HCT116 (cell line): ENCODE data around the gene STARD3. TPM values are rescaled to one million over a fixed set of nuclear protein-coding genes. Genes with fewer than 3 reads are reported as not detected.

Experiments
- ATAC-seq: fragments of 200-7000 bp; cut with Tn5 transposase; 2 replicates; pipeline ENCODE4 v1.9.1; 2020; ENCODE audit warnings: mild to moderate bottlenecking, moderate library complexity
- BruUV-seq: library from RNA; stranded (reverse); fragments of 400-500 nt; replicated peaks from 2 replicates; lab custom pipeline; 2021; lab: Mats Ljungman, UMichigan
- CTCF ChIA-PET: fragments of 300-600 bp; sonication (Branson Sonifier 250); formaldehyde crosslinking; loops from one replicate; lab custom pipeline; 2021; ENCODE audit warnings: antibody characterized with exemption; lab: Charles Lee
- POLR2A ChIA-PET: fragments of 300-600, 350-600 bp; sonication (Branson Sonifier 250); formaldehyde crosslinking; loops from one replicate; lab custom pipeline; 2021; ENCODE audit warnings: antibody characterized with exemption; lab: Charles Lee
- RAD21 ChIA-PET, 2 experiments: fragments of 300-600 bp; sonication (Branson Sonifier 250); formaldehyde crosslinking; loops; one replicate each; lab custom pipeline; 2023; ENCODE audit warnings: low total read pairs in 2 of 2; ENCODE audit not compliant: uncharacterized antibody in 2 of 2, unreplicated experiment in 2 of 2, low non-redundant PET in 1 of 2; lab: Charles Lee
- DNase-seq: peaks from one replicate; pipeline ENCODE4 v3.0.0-alpha.2; 2010; ENCODE audit warnings: low read depth, low spot score
- H2AFZ ChIP-seq: fragments of 200-600 bp; shearing (Covaris generic), sonication (generic); 2 replicates; pipeline ENCODE4 v1.6.1; 2017; ENCODE audit warnings: low read depth, mixed run types, mixed read lengths, antibody characterized with exemption, low read length; ENCODE audit not compliant: poor library complexity, severe bottlenecking
- H3K27ac ChIP-seq: 2 replicates; pipeline ENCODE4 v1.5.1; 2012; ENCODE audit warnings: low read depth, low read length
- H3K27me3 ChIP-seq: fragments of 200-600 bp; sonication (generic); 2 replicates; pipeline ENCODE4 v1.6.1; 2016; ENCODE audit warnings: mixed run types, low read length, mixed read lengths; ENCODE audit not compliant: insufficient read depth
- H3K36me3 ChIP-seq, 2 experiments: fragments of 200-500 bp in 1 of 2; fragments of 200-600 bp in 1 of 2; sonication (Bioruptor generic) in 1 of 2; sonication (generic) in 1 of 2; 2 replicates each; pipeline versions ENCODE4 v1.5.1 to v1.6.1; 2014 to 2016; ENCODE audit warnings: low read length in 2 of 2, inconsistent platforms in 1 of 2, mixed read lengths in 1 of 2, mixed run types in 1 of 2; ENCODE audit not compliant: insufficient read depth in 2 of 2, control insufficient read depth in 1 of 2
- H3K4me1 ChIP-seq, 2 experiments: fragments of 200-600 bp in 1 of 2; sonication (generic) in 1 of 2; 2 replicates each; pipeline versions ENCODE4 v1.5.1 to v1.6.1; 2012 to 2017; ENCODE audit warnings: low read length in 2 of 2, inconsistent platforms in 1 of 2, mild to moderate bottlenecking in 1 of 2, mixed read lengths in 1 of 2, mixed run types in 1 of 2, moderate library complexity in 1 of 2; ENCODE audit not compliant: insufficient read depth in 2 of 2, control insufficient read depth in 1 of 2
- H3K4me2 ChIP-seq: fragments of 200-600 bp; sonication (generic); 2 replicates; pipeline ENCODE4 v1.6.1; 2017; ENCODE audit warnings: mixed run types, low read length, mixed read lengths
- H3K4me3 ChIP-seq, 2 experiments: fragments of 200-600 bp in 1 of 2; sonication (generic) in 1 of 2; replicated peaks in 1 of 2; 2 replicates each; pipeline ENCODE4 v1.5.1; 2011 to 2016; ENCODE audit warnings: low read length in 2 of 2, control low read depth in 1 of 2, low read depth in 1 of 2, mild to moderate bottlenecking in 1 of 2, mixed read lengths in 1 of 2, mixed run types in 1 of 2
- H3K79me2 ChIP-seq: fragments of 200-600 bp; sonication (generic); 2 replicates; pipeline ENCODE4 v1.6.1; 2017; ENCODE audit warnings: mild to moderate bottlenecking, mixed run types, low read length, moderate library complexity, mixed read lengths; ENCODE audit not compliant: insufficient read depth
- H3K9ac ChIP-seq: fragments of 200-600 bp; sonication (generic); 2 replicates; pipeline ENCODE4 v1.6.1; 2016; ENCODE audit warnings: low read length, mixed read lengths
- H3K9me2 ChIP-seq: fragments of 200-600 bp; sonication (generic), shearing (Covaris generic); 2 replicates; pipeline ENCODE4 v1.6.1; 2017; ENCODE audit warnings: mixed run types, mild to moderate bottlenecking, moderate library complexity; ENCODE audit not compliant: insufficient read depth
- H3K9me3 ChIP-seq, 2 experiments: fragments of 200-500 bp in 1 of 2; fragments of 200-600 bp in 1 of 2; sonication (Bioruptor generic) in 1 of 2; sonication (generic) in 1 of 2; 2 replicates each; pipeline ENCODE4 v1.6.1; 2014 to 2017; ENCODE audit warnings: low read length in 2 of 2, mixed read lengths in 2 of 2, inconsistent platforms in 1 of 2, low read depth in 1 of 2, mild to moderate bottlenecking in 1 of 2, mixed run types in 1 of 2, moderate library complexity in 1 of 2; ENCODE audit not compliant: control insufficient read depth in 1 of 2, insufficient read depth in 1 of 2
- H4K20me1 ChIP-seq: fragments of 200-600 bp; sonication (generic), shearing (Covaris generic); 2 replicates; pipeline ENCODE4 v1.6.1; 2017; ENCODE audit warnings: mixed run types, mild to moderate bottlenecking, moderate library complexity; ENCODE audit not compliant: insufficient read depth
- POLR2A ChIP-seq: IDR thresholded peaks from 2 replicates; pipeline ENCODE4 v1.7.0; 2011; ENCODE audit warnings: borderline replicate concordance; ENCODE audit not compliant: insufficient read depth, insufficient read length; ENCODE audit errors: extremely low read depth
- RAD21 ChIP-seq: IDR thresholded peaks from 2 replicates; pipeline ENCODE4 v1.6.1; 2012; ENCODE audit warnings: low read depth, mild to moderate bottlenecking
- TCF7L2 ChIP-seq: IDR thresholded peaks from 2 replicates; pipeline ENCODE4 v1.7.0; 2011; ENCODE audit warnings: borderline replicate concordance, inconsistent platforms; ENCODE audit not compliant: insufficient read depth, insufficient read length; ENCODE audit errors: extremely low read depth
- YY1 ChIP-seq: IDR thresholded peaks from 2 replicates; pipeline ENCODE4 v1.6.1; 2011; ENCODE audit warnings: low read length, low read depth, moderate library complexity, mild to moderate bottlenecking; ENCODE audit not compliant: insufficient replicate concordance; ENCODE audit errors: extremely low read depth
- intact Hi-C: fragments of 100-400 bp; cut with micrococcal nuclease; formaldehyde crosslinking; loops from 2 replicates; pipeline ENCODE4 v1.10.0; 2022
- total RNA-seq: library from RNA; stranded (reverse); gene quantifications from one replicate; pipeline ENCODE4 v1.2.1, GENCODE V29; 2021; ENCODE audit not compliant: unreplicated experiment
- TF ChIP-seq, protein P1 (sequence below): IDR thresholded peaks from 2 replicates; pipeline ENCODE4 v1.6.1; 2012
- TF ChIP-seq, protein P2 (sequence below): IDR thresholded peaks from 2 replicates; pipeline ENCODE4 v1.6.1; 2012; ENCODE audit warnings: low read depth

STARD3 gene
- total RNA-seq, 1 experiment from 2014 or later, result 73.9 TPM

DNA sequence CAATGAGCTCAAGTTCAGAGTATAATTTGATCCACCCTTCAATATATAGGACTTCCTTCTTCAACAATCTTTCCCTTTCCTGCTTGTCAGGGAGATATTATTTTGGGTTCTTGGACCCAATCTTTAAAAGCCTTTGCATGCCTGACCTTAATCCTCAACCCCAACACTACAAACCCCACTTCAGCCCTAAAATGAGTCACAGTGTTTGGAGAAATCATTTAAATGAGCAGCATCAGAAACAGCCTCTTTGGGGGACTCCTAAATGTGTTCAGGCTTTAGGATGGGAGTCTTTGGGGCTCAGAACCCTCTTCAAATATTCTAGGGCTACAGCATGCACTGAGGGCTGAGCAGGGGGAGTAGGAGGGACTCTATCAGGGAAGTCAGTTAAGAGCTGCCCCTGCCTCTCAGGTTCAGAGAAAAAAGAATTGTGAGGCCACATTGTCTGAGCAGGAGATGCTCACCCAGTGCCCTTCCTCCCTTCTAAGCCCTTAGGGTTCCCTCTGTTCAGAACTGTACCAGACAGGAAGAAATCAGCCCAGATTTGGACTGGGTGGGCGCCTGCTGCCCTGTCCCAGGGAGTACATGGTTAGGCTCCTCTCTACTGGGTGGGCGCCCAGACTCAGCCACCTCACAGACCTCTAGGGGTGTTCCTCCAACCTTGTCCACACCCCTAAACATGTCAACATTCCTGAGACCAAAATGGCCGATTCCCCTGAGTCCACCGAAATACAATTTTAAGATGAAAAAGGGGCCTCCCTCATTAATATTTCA is 34.2 kb upstream of the STARD3 start:
- Histone ChIP-seq H3K4me2 (no peak overlapping the region), H3K36me3 (no peaks in the 10 kb centered on the region), H3K9ac (no peak overlapping the region), H3K9me3 (no peaks in the 10 kb centered on the region), H3K79me2 (no peaks in the 10 kb centered on the region)
- TF ChIP-seq POLR2A, result no peak
- no peak for TF ChIP-seq RAD21
- TF ChIP-seq, protein P1, sequence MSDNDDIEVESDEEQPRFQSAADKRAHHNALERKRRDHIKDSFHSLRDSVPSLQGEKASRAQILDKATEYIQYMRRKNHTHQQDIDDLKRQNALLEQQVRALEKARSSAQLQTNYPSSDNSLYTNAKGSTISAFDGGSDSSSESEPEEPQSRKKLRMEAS, result no peak
- TF ChIP-seq YY1, result no peak
- TF ChIP-seq, protein P2, sequence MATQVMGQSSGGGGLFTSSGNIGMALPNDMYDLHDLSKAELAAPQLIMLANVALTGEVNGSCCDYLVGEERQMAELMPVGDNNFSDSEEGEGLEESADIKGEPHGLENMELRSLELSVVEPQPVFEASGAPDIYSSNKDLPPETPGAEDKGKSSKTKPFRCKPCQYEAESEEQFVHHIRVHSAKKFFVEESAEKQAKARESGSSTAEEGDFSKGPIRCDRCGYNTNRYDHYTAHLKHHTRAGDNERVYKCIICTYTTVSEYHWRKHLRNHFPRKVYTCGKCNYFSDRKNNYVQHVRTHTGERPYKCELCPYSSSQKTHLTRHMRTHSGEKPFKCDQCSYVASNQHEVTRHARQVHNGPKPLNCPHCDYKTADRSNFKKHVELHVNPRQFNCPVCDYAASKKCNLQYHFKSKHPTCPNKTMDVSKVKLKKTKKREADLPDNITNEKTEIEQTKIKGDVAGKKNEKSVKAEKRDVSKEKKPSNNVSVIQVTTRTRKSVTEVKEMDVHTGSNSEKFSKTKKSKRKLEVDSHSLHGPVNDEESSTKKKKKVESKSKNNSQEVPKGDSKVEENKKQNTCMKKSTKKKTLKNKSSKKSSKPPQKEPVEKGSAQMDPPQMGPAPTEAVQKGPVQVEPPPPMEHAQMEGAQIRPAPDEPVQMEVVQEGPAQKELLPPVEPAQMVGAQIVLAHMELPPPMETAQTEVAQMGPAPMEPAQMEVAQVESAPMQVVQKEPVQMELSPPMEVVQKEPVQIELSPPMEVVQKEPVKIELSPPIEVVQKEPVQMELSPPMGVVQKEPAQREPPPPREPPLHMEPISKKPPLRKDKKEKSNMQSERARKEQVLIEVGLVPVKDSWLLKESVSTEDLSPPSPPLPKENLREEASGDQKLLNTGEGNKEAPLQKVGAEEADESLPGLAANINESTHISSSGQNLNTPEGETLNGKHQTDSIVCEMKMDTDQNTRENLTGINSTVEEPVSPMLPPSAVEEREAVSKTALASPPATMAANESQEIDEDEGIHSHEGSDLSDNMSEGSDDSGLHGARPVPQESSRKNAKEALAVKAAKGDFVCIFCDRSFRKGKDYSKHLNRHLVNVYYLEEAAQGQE, result no peak
- no peak for TF ChIP-seq TCF7L2
- TF ChIP-seq, all 23 proteins: peak for 0
- no TSS peak for BruUV-seq
- ChIA-PET RAD21 (no interaction called here), POLR2A (no interaction called here), CTCF (no interaction called here)
- H2AFZ ChIP-seq, result no peak overlapping the region
- intact Hi-C loops, result no loop called here
- H3K4me3 ChIP-seq, result no peak overlapping the region
- no peak for DNase-seq
- H3K9me2 ChIP-seq, result no peaks in the 10 kb centered on the region
- no peaks in the 10 kb centered on the region for H4K20me1 ChIP-seq
- H3K27me3 ChIP-seq, result peaks cover 53% of the 10 kb centered on the region
- no peak overlapping the region for H3K27ac ChIP-seq
- ATAC-seq, result no peak
- no peaks in the 10 kb centered on the region for H3K4me1 ChIP-seq
